HFF-Myc (cell line): ENCODE results near the gene SACS.

ENCODE experiments used
- DNase-seq: peaks from one replicate; pipeline ENCODE4 v3.0.0-alpha.2; 2011; ENCODE audit warnings: low read depth; ENCODE audit errors: extremely low read depth
- H3K4me3 ChIP-seq: replicated peaks from 2 replicates; pipeline ENCODE4 v1.5.1; 2011; ENCODE audit warnings: low read depth, mild to moderate bottlenecking, control low read depth, low read length
- TF ChIP-seq, protein P1 (sequence below): IDR thresholded peaks from 2 replicates; pipeline ENCODE4 v1.5.1; 2012; ENCODE audit warnings: mild to moderate bottlenecking, low read depth, low read length, control low read depth; ENCODE audit errors: missing control alignments

SACS gene

GRCh38 chr13:23352161-23352560 is 81.3 kb downstream of the SACS start:
- DNase-seq, result no peak
- TF ChIP-seq, protein P1, sequence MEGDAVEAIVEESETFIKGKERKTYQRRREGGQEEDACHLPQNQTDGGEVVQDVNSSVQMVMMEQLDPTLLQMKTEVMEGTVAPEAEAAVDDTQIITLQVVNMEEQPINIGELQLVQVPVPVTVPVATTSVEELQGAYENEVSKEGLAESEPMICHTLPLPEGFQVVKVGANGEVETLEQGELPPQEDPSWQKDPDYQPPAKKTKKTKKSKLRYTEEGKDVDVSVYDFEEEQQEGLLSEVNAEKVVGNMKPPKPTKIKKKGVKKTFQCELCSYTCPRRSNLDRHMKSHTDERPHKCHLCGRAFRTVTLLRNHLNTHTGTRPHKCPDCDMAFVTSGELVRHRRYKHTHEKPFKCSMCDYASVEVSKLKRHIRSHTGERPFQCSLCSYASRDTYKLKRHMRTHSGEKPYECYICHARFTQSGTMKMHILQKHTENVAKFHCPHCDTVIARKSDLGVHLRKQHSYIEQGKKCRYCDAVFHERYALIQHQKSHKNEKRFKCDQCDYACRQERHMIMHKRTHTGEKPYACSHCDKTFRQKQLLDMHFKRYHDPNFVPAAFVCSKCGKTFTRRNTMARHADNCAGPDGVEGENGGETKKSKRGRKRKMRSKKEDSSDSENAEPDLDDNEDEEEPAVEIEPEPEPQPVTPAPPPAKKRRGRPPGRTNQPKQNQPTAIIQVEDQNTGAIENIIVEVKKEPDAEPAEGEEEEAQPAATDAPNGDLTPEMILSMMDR, result no peak
- no peak overlapping the region for H3K4me3 ChIP-seq

DNA sequence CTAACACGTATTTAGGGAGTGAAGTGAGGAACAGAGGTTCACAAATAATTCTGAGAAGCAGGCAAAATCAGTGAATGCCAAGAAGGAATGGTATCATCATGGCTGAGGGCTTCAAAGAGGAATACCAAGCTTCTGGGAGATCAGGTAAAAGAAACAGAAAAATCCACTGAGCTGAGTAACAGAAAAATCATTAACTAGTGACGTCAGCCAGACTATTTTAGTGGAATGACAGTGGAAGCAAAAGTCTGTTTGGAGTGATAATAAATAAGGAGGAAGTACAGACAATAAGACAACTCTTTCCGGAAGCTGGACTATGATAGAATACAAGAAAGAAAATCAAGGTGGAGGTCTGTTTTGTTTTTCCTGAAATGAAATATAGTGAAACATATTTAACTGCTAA is 83.5 kb downstream of the SACS start:
- TF ChIP-seq, protein P1, result no peak
- no peak overlapping the region for H3K4me3 ChIP-seq
- no peak for DNase-seq

DNA sequence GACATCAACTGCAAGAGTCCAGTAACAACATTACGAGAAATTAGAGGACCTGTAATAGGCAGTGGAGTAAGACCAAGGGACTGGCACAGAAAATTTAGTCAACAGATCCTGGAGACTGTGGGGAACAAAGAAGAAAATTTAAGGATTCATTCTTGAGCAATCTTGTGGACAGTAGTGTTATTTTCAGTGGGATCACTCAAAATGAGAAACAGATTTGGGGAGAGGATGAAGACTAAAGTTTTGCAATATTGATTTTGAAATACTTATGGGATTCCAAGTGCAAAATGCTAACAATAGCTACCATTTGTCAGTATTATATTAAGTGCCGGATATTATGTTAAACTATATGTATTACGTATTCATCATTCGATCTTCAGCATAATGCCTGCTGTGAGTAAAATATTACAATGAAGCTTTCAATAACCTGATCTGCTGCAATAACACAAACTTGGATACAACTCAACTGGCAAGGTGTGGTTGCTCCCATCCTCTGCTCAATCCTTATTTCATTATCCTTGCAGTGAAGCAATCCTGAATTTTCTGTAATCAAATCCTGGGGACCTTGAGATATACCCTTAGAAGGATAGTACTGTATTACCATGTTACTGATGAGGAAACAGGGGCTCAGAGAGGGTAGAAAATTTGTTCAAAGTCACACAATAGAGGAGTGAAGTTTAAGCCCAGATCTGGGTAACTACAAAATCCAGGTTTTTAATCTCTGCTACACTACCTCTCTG is 84.2 kb downstream of the SACS start:
- H3K4me3 ChIP-seq, result no peak overlapping the region
- TF ChIP-seq, protein P1, result no peak

DNA sequence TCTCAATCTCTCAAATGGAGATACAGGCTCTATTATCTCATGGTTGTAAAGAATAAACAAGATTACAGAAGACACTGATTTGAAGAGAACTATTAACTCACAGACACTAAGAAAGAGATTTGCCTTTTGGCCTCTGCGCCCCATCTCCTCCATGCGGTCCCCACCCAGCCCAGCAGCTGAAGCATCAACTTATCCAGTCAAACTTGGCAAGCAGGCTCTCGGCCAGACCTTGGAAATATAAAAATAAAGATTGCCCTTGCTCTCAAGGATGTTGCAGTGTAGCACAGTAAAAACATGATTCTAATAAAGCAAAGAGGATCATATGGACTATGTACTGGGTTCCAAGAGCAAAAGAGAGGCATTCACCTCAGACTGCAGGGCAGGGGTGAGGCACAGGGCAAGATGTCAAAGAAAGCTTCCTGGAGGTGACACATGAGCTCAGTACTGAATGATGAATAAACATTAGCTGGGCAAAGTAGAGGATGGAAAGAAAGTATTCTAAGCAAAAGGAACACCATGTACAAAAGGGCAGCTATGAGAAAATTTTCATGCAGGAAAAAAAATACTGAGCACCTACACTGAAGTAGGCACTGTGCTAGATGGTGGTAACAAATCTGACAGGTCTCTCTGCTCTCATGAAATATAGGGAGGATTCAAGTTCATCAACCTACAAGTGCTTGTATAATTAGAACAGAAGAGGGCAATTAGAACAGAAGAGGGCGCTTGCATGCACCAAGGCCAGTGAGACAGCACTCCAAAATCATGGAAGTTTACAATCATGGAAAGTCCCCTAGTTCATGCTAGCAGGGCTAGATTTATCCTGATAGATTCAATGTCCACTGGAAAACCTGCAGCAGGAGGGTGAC is 85.0 kb downstream of the SACS start:
- DNase-seq, result no peak
- TF ChIP-seq, protein P1, result no peak
- no peak overlapping the region for H3K4me3 ChIP-seq

More for the DNA sequence above, 84.2 kb downstream of the SACS start:
- DNase-seq, result no peak

GRCh38 chr13:23347601-23348000 is 85.9 kb downstream of the SACS start:
- TF ChIP-seq, protein P1, result no peak
- DNase-seq, result no peak

DNA sequence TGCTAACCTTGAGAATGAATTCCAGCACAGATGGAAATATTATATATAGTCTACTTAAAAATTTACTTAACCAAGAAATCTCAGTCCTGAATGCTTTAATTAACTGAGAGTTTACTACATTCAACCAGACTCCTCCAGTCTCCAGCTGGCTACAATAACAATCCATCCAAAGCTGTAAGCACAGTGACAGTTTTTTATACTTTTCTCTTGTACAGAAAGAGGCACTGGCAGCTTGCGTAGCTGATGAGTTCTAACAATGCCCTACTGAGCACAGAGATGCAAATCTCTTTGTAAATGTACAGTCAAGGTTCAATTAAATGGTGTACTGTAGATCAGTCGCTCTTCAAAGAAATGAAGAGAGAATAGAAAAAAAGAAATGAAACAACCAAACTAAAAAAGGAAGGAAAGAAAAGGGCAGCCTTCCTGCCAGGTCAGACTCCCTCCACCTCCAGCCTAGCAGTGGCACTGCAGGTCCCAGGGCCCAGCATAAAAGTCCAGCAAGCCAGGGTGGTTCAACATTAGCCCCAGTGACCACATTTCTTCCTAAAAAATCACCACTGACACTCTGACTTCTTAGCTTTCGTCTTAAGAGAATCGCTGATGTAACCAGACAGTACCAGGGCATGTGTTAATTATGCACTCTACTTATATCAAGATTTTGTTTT is 88.4 kb downstream of the SACS start:
- no peak overlapping the region for H3K4me3 ChIP-seq
- TF ChIP-seq, protein P1, result no peak
- no peak for DNase-seq

More at GRCh38 chr13:23347601-23348000, 85.9 kb downstream of the SACS start:
- no peak overlapping the region for H3K4me3 ChIP-seq
